ENCODE measurements around the gene FSIP1.
A peak's percentile ranks its signal among the peaks of the same experiment; 100 is the strongest.

FSIP1 gene

GRCh38 chr15:39556461-39556860, 226.2 kb downstream of the FSIP1 start:
- POLR2A ChIA-PET: no interaction called here
- DNase-seq (ENCODE audit: extremely low spot score): no peak

DNA sequence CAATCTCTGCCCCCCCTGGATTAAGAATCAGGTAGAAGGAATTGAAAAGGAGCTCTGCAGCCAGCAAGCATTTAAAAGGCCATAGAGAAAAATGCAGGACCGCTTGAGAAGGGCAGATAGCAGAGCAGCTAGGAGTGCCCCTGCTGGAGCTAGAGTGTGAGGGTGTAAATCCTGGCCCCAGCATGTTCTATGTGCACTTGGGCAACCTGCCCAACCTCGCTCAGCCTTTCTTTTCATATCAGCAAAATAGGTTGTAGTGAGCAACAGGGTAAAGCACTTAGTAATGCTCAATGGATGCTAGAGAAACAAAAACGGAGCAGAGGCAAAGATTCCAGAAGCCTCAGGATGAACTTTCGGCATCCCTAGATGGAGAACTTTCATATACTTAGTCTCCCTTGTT, 226.8 kb downstream of the FSIP1 start:
- ChIA-PET POLR2A (no interaction called here), CTCF (no interaction called here)
- no peak for TF ChIP-seq CTCF (IDR thresholded peaks at IDR 0.05; ENCODE audit: control extremely low read depth, extremely low read depth, low read depth, missing control alignments)
- DNase-seq (ENCODE audit: extremely low spot score): no peak

More at GRCh38 chr15:39556461-39556860, 226.2 kb downstream of the FSIP1 start:
- no peak for TF ChIP-seq CTCF (IDR thresholded peaks at IDR 0.05; ENCODE audit: control extremely low read depth, extremely low read depth, low read depth, missing control alignments)
- CTCF ChIA-PET: no interaction called here

- TF ChIP-seq CTCF (IDR thresholded peaks at IDR 0.05; ENCODE audit: control extremely low read depth, extremely low read depth, low read depth, missing control alignments): no peak
- ChIA-PET POLR2A (no interaction called here), CTCF (interaction anchor here (1.2 kb wide), 1 partner anchor 13 kb away, joined by 3 read pairs; no protein-coding TSS in a partner anchor)
- no peak for DNase-seq (ENCODE audit: extremely low spot score)
These were observed 227.8 kb downstream of the FSIP1 start for GRCh38 chr15:39554746-39555387.

GRCh38 chr15:39553947-39554693, 228.5 kb downstream of the FSIP1 start:
- POLR2A ChIA-PET: no interaction called here
- CTCF ChIA-PET: interaction anchor here (1.2 to 1.7 kb wide), 2 partner anchors 12 to 26 kb away, joined by 3 to 6 read pairs; partner anchors contain the start of gene THBS1
- peak; percentile 20 for DNase-seq (ENCODE audit: extremely low spot score)
- no peak for TF ChIP-seq CTCF (IDR thresholded peaks at IDR 0.05; ENCODE audit: control extremely low read depth, extremely low read depth, low read depth, missing control alignments)

- TF ChIP-seq CTCF (IDR thresholded peaks at IDR 0.05; ENCODE audit: control extremely low read depth, extremely low read depth, low read depth, missing control alignments): no peak
- no peak for DNase-seq (ENCODE audit: extremely low spot score)
- ChIA-PET CTCF (interaction anchor here (1.7 kb wide), 1 partner anchor 28 kb away, joined by 6 read pairs; the partner anchor contains the start of gene THBS1), POLR2A (no interaction called here)
These were observed 230.1 kb downstream of the FSIP1 start for GRCh38 chr15:39552556-39552955.

- no peak for DNase-seq (ENCODE audit: extremely low spot score)
- no peak for TF ChIP-seq CTCF (IDR thresholded peaks at IDR 0.05; ENCODE audit: control extremely low read depth, extremely low read depth, low read depth, missing control alignments)
- CTCF ChIA-PET: no interaction called here
- POLR2A ChIA-PET: no interaction called here
These were observed 231.2 kb downstream of the FSIP1 start for GRCh38 chr15:39551476-39551875.
